PC-3 (cell line): Measurements from ENCODE around the gene VASH1.

ENCODE experiments used
- EZH2 ChIP-seq: fragments of 300-600 bp; sonication (generic); IDR thresholded peaks from one replicate; pipeline ENCODE4 v1.6.1; 2017; ENCODE audit warnings: antibody characterized with exemption, mild to moderate bottlenecking, low read length; ENCODE audit not compliant: unreplicated experiment
- EZH2phosphoT487 ChIP-seq: fragments of 300-600 bp; sonication (generic); IDR thresholded peaks from 2 replicates; pipeline ENCODE4 v1.6.1; 2018; ENCODE audit warnings: mild to moderate bottlenecking, antibody characterized with exemption, low read length, borderline replicate concordance
- TF ChIP-seq, protein P1 (sequence below): fragments of 300-600 bp; sonication (generic); conservative IDR thresholded peaks from 2 replicates; pipeline ENCODE4 v1.5.1; 2017; ENCODE audit warnings: antibody characterized with exemption, low read depth, mild to moderate bottlenecking, low read length

DNA sequence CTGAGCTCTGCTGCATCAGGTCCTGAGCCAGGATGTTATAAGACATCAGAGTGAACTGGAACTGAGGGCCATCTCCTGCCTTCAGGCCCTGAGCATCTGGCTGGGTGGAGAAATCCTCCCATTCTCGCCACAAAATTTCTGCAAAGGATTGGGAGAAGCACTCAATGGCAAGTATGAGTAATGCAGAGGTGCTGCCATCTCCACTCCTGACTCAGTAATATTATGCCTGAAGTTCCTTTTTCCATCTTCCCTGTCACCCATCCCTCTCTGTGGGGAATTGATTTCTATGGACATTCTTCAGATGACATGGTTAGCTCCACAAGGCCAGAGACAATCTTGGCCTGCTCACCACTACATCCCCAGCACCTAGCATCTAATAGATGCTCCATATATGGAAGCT is 46.7 kb downstream of the VASH1 start:
- TF ChIP-seq, protein P1, sequence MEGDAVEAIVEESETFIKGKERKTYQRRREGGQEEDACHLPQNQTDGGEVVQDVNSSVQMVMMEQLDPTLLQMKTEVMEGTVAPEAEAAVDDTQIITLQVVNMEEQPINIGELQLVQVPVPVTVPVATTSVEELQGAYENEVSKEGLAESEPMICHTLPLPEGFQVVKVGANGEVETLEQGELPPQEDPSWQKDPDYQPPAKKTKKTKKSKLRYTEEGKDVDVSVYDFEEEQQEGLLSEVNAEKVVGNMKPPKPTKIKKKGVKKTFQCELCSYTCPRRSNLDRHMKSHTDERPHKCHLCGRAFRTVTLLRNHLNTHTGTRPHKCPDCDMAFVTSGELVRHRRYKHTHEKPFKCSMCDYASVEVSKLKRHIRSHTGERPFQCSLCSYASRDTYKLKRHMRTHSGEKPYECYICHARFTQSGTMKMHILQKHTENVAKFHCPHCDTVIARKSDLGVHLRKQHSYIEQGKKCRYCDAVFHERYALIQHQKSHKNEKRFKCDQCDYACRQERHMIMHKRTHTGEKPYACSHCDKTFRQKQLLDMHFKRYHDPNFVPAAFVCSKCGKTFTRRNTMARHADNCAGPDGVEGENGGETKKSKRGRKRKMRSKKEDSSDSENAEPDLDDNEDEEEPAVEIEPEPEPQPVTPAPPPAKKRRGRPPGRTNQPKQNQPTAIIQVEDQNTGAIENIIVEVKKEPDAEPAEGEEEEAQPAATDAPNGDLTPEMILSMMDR, result no peak
- TF ChIP-seq EZH2, result no peak
- no peak for TF ChIP-seq EZH2phosphoT487
